Activated CD4-positive, alpha-beta memory T cell treated with anti-CD3 and anti-CD28 coated beads for 36 hours (primary cell): ENCODE results near the gene OTOR. TPM values are rescaled to one million over a fixed set of nuclear protein-coding genes. Genes with fewer than 3 reads are reported as not detected.

Source experiments
- CTCF ChIA-PET: fragments of 350-600 bp; sonication (Branson Sonifier 250); formaldehyde crosslinking; loops from one replicate; lab custom pipeline; 2021; ENCODE audit warnings: antibody characterized with exemption, inconsistent platforms; lab: Charles Lee
- POLR2A ChIA-PET: fragments of 350-600 bp; sonication (Branson Sonifier 250); formaldehyde crosslinking; loops from one replicate; lab custom pipeline; 2021; ENCODE audit warnings: antibody characterized with exemption; lab: Charles Lee
- DNase-seq: peaks from one replicate; pipeline ENCODE4 v3.0.0-alpha.2; 2020
- H3K27ac Mint-ChIP-seq: one replicate; pipeline ENCODE4 v1.8.0; 2021; ENCODE audit warnings: mixed read lengths
- H3K27me3 Mint-ChIP-seq: one replicate; pipeline ENCODE4 v1.8.0; 2021; ENCODE audit warnings: mixed read lengths
- H3K36me3 Mint-ChIP-seq: one replicate; pipeline ENCODE4 v1.8.0; 2021; ENCODE audit warnings: mixed read lengths
- H3K4me1 Mint-ChIP-seq: one replicate; pipeline ENCODE4 v1.8.0; 2021; ENCODE audit warnings: low read depth, mixed read lengths
- H3K4me3 Mint-ChIP-seq: one replicate; pipeline ENCODE4 v1.8.0; 2021; ENCODE audit warnings: mild to moderate bottlenecking, mixed read lengths
- H3K9me3 Mint-ChIP-seq: one replicate; pipeline ENCODE4 v1.8.0; 2021; ENCODE audit warnings: mixed read lengths
- intact Hi-C: fragments of 100-400 bp; cut with micrococcal nuclease; formaldehyde crosslinking; loops from one replicate; pipeline ENCODE4 v1.15.1; 2023
- total RNA-seq, 2 experiments: library from RNA; stranded (reverse); gene quantifications; one replicate each; pipeline ENCODE4 v1.2.3, GENCODE V29; 2021

Gene OTOR
- total RNA-seq, 2 experiments from 2014 or later, result not detected

DNA sequence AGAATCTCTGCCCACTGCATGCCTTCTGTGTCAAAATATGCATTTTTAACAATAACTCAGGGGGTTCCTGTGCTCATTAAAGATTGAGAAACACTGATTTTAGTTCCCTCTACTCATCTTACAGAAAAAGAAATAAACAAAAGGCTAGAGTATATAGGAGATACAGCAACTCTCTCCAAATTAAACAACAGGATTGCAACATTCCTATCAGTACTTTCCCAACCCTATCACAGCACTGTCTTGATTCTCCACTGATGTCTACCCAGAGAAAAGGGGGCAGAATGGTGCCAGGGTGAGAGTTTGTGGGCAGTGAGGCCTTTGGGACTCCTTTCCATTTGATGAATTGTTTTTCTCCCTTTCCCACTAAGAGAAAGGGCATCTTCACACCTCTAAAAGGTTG lies 4.7 kb downstream of the OTOR start:
- Mint-ChIP-seq H3K27ac (no peak overlapping the region), H3K4me1 (no peaks in the 10 kb centered on the region), H3K27me3 (no peaks in the 10 kb centered on the region), H3K36me3 (no peaks in the 10 kb centered on the region), H3K9me3 (no peaks in the 10 kb centered on the region), H3K4me3 (no peak overlapping the region)
- DNase-seq, result no peak
- intact Hi-C loops, result no loop called here
- ChIA-PET POLR2A (no interaction called here), CTCF (interaction anchor here (4.1 kb wide), 1 partner anchor 9 kb away, joined by 23 read pairs; no protein-coding TSS in a partner anchor)

DNA sequence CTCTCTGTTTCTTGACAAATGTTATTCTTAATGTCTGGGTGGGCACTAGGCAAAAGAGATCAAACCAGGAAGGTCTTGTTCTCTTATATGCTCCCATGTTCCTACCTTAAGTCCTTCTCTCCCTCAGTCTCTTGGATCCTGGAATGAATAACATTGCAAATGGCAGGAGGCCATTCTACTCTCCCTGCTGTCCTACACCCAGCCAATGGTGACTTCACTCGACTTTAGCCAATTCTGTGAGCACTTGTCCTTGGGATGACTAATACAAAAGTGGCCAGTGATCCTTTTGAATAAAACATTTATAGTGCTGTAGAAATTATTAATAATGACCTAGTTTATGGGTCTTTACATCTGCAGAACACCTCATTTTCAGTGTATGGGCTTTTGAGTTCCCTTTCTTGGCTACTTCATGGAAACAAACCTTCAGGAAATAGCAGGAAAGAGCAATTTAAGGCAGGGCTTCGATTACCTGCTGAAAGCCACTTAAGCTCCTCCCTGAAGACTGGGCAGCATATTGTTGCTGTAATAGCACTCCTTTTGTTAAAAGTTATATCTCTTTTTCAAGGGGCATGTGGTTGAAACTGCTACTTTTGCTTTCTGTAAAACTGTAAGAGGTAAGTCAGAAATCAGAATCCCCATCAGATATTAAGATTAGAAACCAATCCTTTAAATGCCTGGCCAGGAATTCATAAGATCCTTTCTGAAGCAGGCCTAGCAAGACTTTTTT lies 10.5 kb downstream of the OTOR start:
- no peak overlapping the region for H3K4me3 Mint-ChIP-seq
- H3K4me1 Mint-ChIP-seq, result peaks cover 4% of the 10 kb centered on the region
- H3K36me3 Mint-ChIP-seq, result no peaks in the 10 kb centered on the region
- CTCF ChIA-PET, result interaction anchor here (0.5 to 1.6 kb wide), 2 partner anchors 10 to 271 kb away, joined by 3 to 5 read pairs; partner anchors contain the start of gene OTOR
- DNase-seq, result no peak
- peaks cover 4% of the 10 kb centered on the region for H3K27me3 Mint-ChIP-seq
- no peak overlapping the region for H3K27ac Mint-ChIP-seq
- intact Hi-C loops, result no loop called here
- no peaks in the 10 kb centered on the region for H3K9me3 Mint-ChIP-seq
- POLR2A ChIA-PET, result no interaction called here

DNA sequence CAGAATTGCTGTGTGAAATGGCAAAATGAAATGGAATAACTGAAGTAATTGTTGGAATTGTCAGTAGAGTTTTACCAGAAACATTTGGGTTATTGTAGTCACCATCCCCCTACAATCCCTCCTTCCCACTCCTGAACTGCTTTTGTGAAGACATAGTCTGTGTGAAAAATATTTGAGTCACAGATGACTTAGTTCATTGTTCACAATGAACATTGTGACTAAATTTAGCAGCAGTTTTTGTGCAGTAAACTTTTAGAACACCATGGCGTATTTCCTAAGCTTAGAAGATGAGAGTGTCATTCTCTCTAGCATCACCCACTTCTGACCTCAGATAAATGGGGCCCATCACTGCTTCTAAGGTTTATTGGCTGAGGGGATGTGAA lies 11.0 kb downstream of the OTOR start:
- POLR2A ChIA-PET, result no interaction called here
- DNase-seq, result no peak

DNA sequence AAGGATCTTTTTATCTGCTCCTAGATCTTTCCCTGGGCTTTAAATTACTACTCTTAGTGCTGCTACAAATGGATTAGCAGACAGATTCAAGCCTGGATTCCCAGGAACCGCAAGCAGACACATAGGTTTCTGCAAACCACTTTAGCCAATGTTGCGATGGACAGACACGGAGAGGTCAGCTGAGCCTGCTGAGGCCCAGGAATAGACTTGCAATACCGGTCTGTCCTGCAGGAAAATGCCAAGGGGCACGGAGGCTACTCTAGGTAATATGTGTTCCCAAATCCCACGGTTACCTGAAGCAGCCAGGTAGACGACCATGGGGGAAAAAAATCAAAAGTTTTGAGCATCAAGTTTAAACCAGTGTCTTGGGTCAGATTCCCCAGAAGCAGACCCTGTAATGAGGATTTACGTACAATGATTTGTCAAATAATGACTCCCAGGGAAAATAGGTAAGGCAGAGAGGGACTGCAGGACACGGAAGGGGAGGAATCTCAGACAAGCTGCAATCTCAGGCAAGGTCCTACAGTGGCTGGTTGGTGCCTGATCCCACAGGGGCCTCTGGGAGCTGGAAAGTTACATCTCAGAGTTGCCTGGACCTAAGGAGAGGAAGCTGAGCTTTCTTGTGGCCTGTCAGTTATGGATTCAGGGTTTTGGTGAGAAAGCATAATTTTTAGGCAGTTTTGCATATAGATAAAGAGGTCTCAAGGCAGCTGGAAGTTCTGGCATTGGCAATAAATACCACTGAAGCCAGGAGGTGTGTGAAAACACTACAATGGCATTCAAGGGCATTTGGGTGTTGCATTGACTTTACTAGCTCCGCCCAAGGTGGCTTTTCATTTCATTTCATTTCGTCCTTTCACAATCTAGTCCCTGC lies 12.5 kb downstream of the OTOR start:
- intact Hi-C loops, result loop anchor here (1.0 to 5.0 kb wide), 4 partner anchors 59 to 1053 kb away; no protein-coding TSS in a partner anchor
- no peak overlapping the region for H3K4me3 Mint-ChIP-seq
- H3K27ac Mint-ChIP-seq, result no peak overlapping the region
- no peaks in the 10 kb centered on the region for H3K9me3 Mint-ChIP-seq
- ChIA-PET POLR2A (no interaction called here), CTCF (interaction anchor here (0.6 to 3.1 kb wide), 15 partner anchors 9 to 1051 kb away, joined by 3 to 35 read pairs (median 3); no protein-coding TSS in a partner anchor)
- no peaks in the 10 kb centered on the region for H3K36me3 Mint-ChIP-seq
- no peak for DNase-seq
- peaks cover 4% of the 10 kb centered on the region for H3K4me1 Mint-ChIP-seq
- H3K27me3 Mint-ChIP-seq, result peaks cover 8% of the 10 kb centered on the region

More for the DNA sequence above, 11.0 kb downstream of the OTOR start:
- intact Hi-C loops, result no loop called here
- H3K36me3 Mint-ChIP-seq, result no peaks in the 10 kb centered on the region
- no peak overlapping the region for H3K4me3 Mint-ChIP-seq
- peaks cover 4% of the 10 kb centered on the region for H3K4me1 Mint-ChIP-seq
- H3K27ac Mint-ChIP-seq, result no peak overlapping the region
- CTCF ChIA-PET, result interaction anchor here (0.5 to 1.6 kb wide), 3 partner anchors 11 to 272 kb away, joined by 3 to 5 read pairs (median 3); partner anchors contain the start of gene OTOR
- H3K27me3 Mint-ChIP-seq, result peaks cover 4% of the 10 kb centered on the region
- no peaks in the 10 kb centered on the region for H3K9me3 Mint-ChIP-seq

DNA sequence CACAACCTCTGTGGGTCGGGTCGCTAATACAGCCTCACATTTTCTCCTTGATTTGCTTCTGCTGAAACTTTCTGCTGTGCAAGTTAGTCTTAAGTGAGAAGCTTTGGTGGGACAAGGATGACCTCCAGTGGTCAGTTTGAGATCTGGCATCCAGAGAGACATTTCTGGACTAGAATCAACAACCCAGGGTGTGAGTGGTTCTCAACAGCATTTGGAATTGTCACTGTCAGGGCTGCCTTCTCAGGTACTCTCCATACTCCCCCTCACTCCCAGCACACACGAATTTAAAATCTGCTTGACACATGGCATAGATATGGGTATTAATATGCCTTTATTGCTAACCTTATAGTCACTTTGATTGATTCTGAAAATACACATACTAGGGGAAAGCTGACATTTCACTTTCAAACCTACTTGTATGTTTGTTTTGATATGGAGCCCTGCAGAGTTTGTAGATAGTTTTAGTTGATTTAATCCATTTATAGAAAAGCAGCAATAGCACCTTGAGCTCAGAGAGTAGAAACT lies 13.2 kb downstream of the OTOR start:
- intact Hi-C loops, result loop anchor here (1.0 to 5.0 kb wide), 4 partner anchors 60 to 1054 kb away; no protein-coding TSS in a partner anchor
- CTCF ChIA-PET, result interaction anchor here (0.6 to 3.1 kb wide), 18 partner anchors 9 to 1052 kb away, joined by 3 to 35 read pairs (median 3); no protein-coding TSS in a partner anchor
- Mint-ChIP-seq H3K36me3 (no peaks in the 10 kb centered on the region), H3K4me3 (no peak overlapping the region), H3K4me1 (peaks cover 4% of the 10 kb centered on the region), H3K9me3 (no peaks in the 10 kb centered on the region), H3K27ac (no peak overlapping the region), H3K27me3 (peaks cover 11% of the 10 kb centered on the region)
- DNase-seq, result peak; percentile 49
- POLR2A ChIA-PET, result no interaction called here

DNA sequence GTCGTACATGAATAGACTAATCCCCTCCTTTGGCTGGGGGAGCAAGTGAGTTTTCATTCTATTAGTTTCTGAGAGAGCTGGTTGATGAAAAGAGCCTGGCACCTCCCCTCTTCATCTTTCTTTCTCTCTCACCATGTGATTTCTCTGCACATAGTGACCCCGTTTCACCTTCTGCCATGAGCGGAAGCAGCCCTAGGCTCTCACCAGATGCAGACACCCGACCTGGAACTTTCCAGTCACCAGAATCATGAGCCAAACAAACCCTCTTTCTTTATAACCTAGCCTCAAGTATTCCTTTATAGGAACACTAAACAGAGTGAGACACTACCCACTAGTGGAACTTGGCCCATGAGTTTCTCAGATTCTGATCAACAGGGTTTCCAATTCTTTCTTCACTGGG lies 16.4 kb downstream of the OTOR start:
- Mint-ChIP-seq H3K4me3 (no peak overlapping the region), H3K4me1 (peaks cover 4% of the 10 kb centered on the region), H3K36me3 (no peaks in the 10 kb centered on the region), H3K27me3 (peaks cover 19% of the 10 kb centered on the region), H3K27ac (no peak overlapping the region), H3K9me3 (no peaks in the 10 kb centered on the region)
- intact Hi-C loops, result loop anchor here (5.0 kb wide), 2 partner anchors 287 to 1057 kb away; no protein-coding TSS in a partner anchor
- POLR2A ChIA-PET, result no interaction called here
- CTCF ChIA-PET, result interaction anchor here (0.6 to 1.0 kb wide), 2 partner anchors 40 to 98 kb away, joined by 3 read pairs; no protein-coding TSS in a partner anchor
- no peak for DNase-seq

DNA sequence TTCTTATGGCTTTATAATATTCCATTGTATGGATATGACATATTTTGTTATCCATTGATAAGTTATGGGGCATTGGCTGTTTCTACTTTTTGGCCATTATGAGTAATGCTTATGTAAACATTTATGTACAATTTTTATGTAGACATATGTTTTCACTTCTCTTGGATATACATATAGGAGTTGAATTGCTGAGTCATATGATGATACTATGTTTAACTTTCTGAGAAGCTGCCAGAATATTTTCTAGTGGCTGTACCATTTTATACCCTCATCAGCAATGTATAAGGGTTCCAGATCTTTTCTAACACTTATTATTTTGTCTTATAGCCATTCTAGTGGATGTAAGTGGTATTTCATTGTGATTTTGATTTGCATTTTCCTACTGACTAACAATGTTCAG lies 23.1 kb downstream of the OTOR start:
- H3K36me3 Mint-ChIP-seq, result peaks cover 2% of the 10 kb centered on the region
- no peak overlapping the region for H3K27ac Mint-ChIP-seq
- peaks cover 10% of the 10 kb centered on the region for H3K27me3 Mint-ChIP-seq
- ChIA-PET POLR2A (no interaction called here), CTCF (interaction anchor here (1.8 kb wide), 1 partner anchor 10 kb away, joined by 5 read pairs; no protein-coding TSS in a partner anchor)
- no peak overlapping the region for H3K4me3 Mint-ChIP-seq
- DNase-seq, result no peak
- H3K4me1 Mint-ChIP-seq, result no peaks in the 10 kb centered on the region
- intact Hi-C loops, result no loop called here
- H3K9me3 Mint-ChIP-seq, result peaks cover 3% of the 10 kb centered on the region

DNA sequence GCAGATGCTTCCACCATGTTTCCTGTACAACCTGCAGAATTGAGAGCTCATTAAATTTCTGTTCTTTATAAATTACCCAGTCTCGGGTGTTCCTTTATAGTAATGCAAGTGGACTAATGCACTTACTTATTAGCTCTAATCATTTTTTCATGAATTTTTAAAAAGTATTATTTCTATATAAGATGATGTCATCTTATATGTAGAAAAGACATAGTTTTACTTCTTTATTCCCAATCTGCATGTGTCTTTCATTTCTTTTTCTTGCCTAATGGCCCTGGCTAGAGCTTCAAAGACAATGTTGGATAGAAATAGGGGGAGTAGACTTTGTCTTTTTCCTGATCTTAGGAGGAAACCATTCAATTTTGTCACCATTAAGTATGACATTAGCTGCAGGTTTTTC lies 27.8 kb downstream of the OTOR start:
- Mint-ChIP-seq H3K4me1 (no peaks in the 10 kb centered on the region), H3K27me3 (peaks cover 1% of the 10 kb centered on the region), H3K4me3 (no peak overlapping the region), H3K9me3 (peaks cover 6% of the 10 kb centered on the region), H3K36me3 (peaks cover 2% of the 10 kb centered on the region), H3K27ac (no peak overlapping the region)
- POLR2A ChIA-PET, result no interaction called here
- DNase-seq, result no peak
- intact Hi-C loops, result no loop called here
- CTCF ChIA-PET, result no interaction called here

DNA sequence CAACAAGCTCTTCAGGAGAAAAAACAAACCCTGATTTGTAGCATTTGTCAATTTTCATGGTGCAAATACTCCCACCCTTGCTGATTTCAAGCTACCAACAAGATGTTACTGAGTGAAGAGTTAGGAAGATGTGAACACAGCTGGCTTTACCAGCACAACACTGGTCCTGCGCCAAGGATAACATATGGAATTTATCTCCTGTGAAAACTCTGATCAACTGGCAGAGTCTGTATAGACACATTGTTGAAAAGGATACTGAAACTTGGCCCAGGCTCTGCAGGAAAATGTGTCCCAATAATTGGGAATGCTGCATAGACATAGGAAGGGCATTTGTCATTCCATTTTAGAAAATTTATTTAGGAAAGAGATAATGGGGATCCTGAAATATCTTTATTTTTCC lies 29.0 kb downstream of the OTOR start:
- intact Hi-C loops, result no loop called here

DNA sequence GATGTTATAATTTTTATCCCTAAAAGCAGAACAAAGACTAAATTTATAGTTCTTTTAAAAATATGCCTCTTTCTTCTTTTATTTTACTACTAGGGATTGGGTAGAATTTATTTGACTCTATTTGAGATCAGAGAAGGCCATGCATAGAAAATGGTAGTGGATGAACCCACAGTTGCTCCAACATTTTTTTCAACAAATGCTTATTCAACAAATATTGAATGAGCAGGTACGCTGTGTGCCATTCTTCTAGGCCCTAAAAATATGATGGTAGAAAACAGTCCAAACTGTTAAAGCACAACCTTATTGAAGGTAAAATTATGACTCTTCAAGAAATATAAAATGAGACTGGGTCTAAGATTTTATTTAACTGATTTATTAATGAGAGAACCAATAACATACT lies 30.0 kb downstream of the OTOR start:
- no peak for DNase-seq
- Mint-ChIP-seq H3K27me3 (peaks cover 2% of the 10 kb centered on the region), H3K27ac (no peak overlapping the region), H3K4me3 (no peak overlapping the region), H3K4me1 (no peaks in the 10 kb centered on the region), H3K9me3 (peaks cover 14% of the 10 kb centered on the region), H3K36me3 (peaks cover 2% of the 10 kb centered on the region)
- intact Hi-C loops, result no loop called here
- ChIA-PET POLR2A (no interaction called here), CTCF (no interaction called here)

More for the DNA sequence above, 29.0 kb downstream of the OTOR start:
- H3K27me3 Mint-ChIP-seq, result peaks cover 1% of the 10 kb centered on the region
- POLR2A ChIA-PET, result no interaction called here
- peaks cover 2% of the 10 kb centered on the region for H3K36me3 Mint-ChIP-seq
- no peak overlapping the region for H3K4me3 Mint-ChIP-seq
- CTCF ChIA-PET, result no interaction called here
- H3K4me1 Mint-ChIP-seq, result no peaks in the 10 kb centered on the region
- no peak overlapping the region for H3K27ac Mint-ChIP-seq
- DNase-seq, result no peak
- H3K9me3 Mint-ChIP-seq, result peaks cover 6% of the 10 kb centered on the region

DNA sequence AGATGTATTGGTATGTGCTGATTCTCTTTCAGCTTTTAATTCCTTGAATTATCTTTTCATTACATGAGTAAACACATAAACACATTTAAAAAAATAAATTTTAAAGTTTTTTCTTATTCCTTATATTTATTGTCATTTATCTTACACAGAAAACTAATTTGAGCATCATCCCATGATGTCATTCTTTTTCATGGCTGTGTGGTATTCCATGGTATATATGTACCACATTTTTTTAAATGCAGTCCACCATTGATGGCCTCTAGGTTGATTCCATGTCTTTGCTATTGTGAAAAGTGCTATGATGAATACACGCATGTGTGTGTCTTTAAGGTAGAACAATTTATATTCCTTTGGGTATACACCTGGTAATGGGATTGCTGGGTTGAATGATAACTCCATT lies 33.3 kb downstream of the OTOR start:
- POLR2A ChIA-PET, result no interaction called here
- DNase-seq, result no peak
- Mint-ChIP-seq H3K4me1 (no peaks in the 10 kb centered on the region), H3K36me3 (no peaks in the 10 kb centered on the region), H3K27me3 (peaks cover 5% of the 10 kb centered on the region), H3K9me3 (peaks cover 11% of the 10 kb centered on the region), H3K4me3 (no peak overlapping the region), H3K27ac (no peak overlapping the region)
- CTCF ChIA-PET, result interaction anchor here (1.3 kb wide), 1 partner anchor 22 kb away, joined by 4 read pairs; no protein-coding TSS in a partner anchor
- intact Hi-C loops, result no loop called here

DNA sequence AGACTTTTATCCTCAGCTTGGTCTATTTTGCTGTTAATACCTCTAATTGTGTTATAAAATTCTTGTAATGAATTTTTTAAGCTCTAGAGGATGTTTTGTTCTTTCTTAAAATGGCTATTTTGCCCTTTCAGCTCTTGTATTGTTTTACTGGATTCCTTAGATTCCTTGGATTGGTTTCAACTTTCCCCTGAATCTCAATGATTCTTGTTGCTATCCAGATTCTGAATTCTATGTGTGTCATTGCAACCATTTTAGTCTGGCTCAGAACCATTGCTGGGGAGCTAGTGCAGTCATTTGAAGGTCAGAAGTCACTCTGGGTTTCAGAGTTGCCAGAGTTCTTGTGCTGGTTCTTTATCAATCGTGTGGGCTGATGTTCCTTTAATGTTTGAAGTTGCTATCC lies 37.1 kb downstream of the OTOR start:
- DNase-seq, result no peak
- Mint-ChIP-seq H3K9me3 (peaks cover 10% of the 10 kb centered on the region), H3K4me3 (no peak overlapping the region), H3K36me3 (no peaks in the 10 kb centered on the region), H3K27ac (no peak overlapping the region), H3K4me1 (no peaks in the 10 kb centered on the region), H3K27me3 (peaks cover 14% of the 10 kb centered on the region)
- POLR2A ChIA-PET, result no interaction called here
- CTCF ChIA-PET, result no interaction called here
- intact Hi-C loops, result no loop called here
